NCI-H1417 treated with DMSO at 0.1 percent for 48 hours (cell line): ENCODE data around the gene IFRD2.

Source experiments
- DNase-seq: peaks from one replicate; lab custom pipeline; 2025; lab: John Stamatoyannopoulos, UW

The IFRD2 gene

GRCh38 chr3:50292159-50293078, at the start of gene IFRD2:
Gene IFRD2 (minus strand): TSS chr3:50292429. CDS start chr3:50292274, 155 bp downstream.
- DNase-seq, result peak; percentile 51

GRCh38 chr3:50341537-50341936, 49.3 kb upstream of the IFRD2 start:
- no peak for DNase-seq

GRCh38 chr3:50340448-50341329, 48.5 kb upstream of the IFRD2 start, which contains the start of gene RASSF1:
Gene RASSF1 (minus strand): TSS chr3:50340836. CDS start chr3:50340805, 31 bp downstream.
- DNase-seq, result no peak

DNA sequence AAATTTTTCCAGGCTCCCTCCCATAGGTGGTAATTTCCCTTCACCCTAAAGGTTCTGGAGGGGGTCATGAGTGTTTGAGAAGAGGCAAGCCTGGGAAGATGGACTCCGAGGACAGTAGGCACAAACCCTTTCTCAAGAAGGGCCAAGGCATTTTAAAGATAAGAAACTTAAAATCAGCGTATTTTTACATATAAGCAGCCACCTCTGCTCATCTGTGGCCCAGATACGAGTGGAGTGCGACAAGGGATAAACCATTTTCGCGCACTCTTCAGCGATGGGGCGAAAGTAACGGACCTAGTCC, 47.9 kb upstream of the IFRD2 start:
- DNase-seq, result no peak

DNA sequence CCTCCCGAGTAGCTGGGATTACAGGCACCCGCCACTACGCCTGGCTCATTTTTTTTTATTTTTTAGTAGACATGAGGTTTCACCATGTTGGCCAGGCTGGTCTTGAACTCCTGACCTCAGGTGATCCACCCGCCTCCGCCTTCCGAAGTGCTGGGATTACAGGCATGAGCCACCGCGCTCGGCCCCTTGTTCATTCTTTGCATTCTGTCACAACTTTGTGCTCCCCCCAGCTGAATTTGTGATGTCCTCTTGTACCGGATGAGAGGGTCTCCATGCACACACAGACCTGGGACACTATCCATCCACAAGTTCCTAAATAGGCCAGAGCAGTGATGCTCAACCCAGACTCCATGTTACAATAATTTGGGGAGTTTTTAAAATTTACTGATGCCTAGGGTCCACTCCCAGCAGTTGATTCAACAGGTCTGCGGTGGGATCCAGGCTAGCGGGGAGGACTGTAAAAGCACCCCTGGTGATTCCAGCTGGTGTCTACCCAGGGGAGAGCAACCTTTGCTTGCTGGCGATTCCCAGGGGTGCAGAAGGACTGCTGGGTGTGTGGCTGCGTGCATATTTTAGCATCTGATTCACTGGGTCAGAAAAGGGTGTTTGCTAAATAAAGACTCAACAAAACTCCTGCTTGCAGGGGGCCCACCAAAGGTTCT, 47.4 kb upstream of the IFRD2 start:
- no peak for DNase-seq

GRCh38 chr3:50338965-50339364, 46.7 kb upstream of the IFRD2 start:
- DNase-seq, result no peak

DNA sequence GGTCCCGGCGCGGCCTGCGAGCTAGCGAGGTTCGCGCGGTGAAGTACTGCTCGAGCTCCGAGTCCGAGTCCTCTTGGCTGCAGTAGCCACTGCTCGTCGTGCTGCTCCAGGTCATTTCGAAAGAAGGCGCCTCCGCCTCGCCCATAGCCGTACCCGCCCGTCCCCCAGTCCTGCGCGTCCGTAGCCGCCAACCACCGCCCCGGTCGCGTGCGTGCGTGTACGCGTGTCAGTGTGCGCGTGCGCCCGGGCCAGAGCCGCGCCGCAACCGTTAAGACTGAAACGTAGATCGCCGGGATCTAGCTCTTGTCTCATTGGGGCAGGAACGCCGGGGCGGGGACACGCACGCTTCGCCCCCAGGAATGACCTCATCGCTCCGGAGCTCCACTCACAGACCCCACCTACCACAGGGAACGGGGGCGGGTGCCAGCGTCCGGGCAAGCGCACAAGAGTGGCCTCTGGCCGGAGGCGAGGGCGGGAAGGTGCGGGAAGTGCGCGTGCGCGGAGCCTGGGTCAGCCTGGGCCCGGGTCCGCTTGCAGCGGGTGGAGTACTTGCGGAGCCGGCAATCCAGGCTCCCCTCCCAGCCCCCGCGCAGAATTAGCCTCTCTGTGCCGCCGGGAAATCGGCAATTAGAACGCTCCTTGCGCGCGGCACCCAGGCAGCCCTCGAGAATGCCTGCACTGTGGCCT, 45.1 kb upstream of the IFRD2 start:
- peak; percentile 81 for DNase-seq

DNA sequence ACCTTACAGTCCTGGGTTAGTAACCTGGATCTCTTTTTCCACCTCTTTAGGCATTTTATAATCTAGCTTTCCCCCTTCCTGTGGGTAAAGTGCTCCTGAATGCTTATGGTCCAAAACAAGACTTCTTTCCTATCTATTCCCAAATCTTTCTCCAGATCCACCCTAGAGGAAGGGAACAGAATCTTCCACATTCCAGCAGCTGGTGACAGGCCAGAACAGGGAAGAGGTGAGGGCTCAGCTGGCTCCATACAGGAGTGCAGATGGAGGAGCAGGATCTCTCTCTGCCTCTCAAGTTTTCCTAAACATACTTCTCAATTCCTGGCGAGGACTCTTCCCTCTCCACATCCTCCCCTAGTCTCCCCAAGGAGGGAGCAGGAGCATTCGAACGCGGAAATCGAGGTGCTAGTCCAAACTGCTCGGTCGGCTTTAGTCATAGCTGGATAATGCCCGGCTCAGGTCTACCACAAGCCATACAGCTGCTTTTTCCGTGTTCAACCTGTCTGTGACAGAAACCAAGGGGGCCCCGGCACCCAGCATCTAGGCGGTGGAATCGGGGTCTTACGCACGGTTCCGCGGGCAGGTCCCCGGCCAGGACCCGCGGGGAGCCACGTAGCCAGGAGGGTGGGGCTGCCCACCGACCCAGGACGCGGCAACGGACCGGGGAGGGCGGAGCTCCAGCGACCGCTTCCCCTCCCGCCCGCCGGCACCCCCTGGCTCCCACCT, 44.4 kb upstream of the IFRD2 start:
- DNase-seq, result no peak

DNA sequence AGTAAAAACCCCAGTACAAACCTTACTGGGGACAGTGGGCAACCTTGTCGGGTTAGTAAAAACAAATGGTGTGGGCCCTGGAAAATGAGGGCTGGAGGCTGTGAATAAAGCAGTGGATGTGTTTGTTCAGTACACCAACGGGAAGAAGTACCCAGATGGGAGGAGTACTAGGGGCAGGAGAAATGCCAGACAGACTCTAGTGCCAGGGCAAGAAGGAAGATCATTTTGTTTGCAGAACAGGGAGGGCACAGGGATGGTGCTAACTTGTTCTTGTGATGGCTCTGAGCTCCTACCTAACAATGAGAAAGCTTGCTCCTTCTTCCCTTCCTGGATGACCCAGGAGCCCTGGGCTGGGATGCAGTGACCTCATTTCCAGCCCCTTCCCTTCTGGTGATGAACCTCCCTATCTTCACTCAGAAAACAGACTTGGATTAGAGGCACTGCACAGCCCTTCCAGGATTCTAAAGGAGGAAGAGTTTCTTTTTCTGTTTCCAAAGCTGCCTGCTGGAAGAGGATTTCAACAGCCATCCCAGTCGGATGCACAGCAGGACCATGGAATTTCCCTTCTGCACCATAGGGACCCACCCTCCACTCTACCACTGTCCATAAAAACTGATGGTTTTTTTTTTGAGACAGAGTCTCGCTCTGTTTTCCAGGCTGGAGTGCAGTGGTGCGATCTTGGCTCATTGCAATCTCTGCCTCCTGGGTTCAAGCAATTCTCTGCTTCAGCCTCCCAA, 42.3 kb upstream of the IFRD2 start:
- no peak for DNase-seq

DNA sequence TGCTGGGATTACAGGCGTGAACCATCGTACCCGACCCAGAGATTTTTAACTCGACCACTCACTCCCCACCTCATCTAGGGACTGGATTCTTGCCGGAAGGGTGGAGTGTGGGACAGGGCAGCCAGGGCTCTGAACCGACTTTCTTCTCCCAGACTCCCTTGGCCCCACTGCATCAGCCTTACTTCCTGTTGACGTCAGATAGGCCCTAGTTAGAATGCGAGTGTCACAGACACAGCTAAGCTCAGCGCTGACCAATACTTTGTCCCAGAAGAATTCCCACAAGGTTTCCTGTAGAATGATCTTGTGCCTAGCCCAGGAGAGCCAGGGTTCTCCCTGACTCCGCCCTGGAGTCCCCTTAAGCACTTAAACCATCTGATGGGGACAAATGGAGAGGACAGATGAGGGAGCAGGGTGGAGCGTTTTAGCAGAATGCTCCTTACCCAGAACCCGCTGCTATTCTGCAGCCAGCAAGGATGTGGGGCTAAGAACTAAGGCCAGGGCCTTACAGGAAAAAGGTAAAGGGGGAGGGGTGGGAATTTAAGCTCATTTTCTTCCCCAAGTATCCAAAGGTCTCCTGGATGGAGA, 41.6 kb upstream of the IFRD2 start:
- no peak for DNase-seq

DNA sequence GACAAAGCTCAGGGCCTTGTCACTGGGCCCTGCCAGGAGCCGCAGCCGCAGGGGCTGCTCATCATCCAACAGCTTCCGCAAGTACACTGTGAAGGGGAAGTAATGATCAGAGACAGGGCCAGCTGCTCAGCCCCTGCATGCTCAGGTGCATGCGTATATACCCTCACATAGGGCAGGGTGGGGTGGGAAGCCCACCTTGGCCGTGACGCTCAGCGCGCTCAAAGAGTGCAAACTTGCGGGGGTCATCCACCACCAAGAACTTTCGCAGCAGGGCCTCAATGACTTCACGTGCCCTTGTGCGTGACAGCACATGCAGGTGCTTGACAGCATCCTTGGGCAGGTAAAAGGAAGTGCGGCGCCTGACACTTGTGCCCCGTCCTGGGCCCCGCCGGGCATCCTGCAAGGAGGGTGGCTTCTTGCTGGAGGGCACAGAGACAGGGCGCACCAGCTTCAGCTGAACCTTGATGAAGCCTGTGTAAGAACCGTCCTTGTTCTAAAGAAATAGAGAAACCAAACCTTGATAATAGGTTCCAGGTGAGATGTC, 39.2 kb upstream of the IFRD2 start:
- DNase-seq, result no peak

DNA sequence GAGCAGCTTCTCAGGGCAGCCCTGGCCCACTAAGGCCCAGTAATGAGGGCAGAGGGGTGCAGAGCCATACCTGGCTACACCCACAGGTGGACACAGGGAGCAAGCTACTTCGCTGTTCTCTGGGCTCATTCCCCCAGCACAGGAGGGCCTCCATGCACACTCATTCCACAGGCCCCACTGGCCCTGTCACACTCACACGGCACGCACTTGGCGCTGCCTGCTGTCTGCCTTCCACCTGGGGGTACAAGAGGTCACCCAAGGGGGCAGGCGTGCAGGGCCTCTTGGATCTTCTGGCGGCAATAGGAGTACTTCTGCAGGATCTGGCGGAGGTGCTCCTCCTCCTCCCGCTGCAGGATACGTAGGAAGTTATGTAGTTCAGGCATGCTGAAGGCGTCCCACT, 38.1 kb upstream of the IFRD2 start:
- DNase-seq, result no peak

DNA sequence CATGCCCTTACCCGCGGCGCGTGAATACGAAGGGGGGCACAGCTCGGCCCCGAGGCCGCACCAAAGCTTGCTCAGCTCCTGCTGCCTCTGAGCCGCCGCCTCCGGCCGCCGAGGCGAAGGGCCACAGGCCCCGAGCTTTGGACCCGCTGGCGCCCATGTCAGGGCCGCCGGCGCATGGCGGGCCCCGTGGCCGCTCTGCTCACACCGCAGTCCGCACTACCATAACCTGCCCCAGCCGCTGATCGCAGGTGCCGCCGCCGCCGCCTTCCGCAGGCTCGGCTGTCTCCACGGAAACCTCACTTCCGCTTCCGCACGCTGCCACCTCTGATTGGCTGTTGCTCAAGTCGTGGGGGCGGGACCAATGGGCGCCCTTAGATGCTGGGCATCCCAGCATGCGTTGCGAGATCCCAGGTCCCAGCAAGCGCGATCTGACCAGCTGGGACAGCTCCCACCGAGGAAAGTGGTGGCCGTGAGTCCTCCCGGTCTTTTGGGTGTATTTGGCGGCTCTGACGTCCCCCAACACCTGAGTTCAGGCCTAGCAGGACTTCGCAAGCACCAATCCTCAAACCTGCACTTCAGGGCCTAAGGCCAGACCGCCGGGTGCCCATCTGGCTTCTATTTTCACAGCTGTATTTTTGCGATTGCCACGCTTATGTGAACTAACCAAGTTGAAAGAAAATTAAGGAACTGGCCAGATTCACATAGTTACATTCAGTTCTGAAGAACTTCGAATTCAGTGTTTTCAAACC, 35.9 kb upstream of the IFRD2 start, which contains the start of gene TUSC2:
TUSC2 (minus strand) TSS at position 281 of the 749 bp plus-strand sequence; CDS start at position 157, 124 bp downstream.
- peak; percentile 54 for DNase-seq

- no peak for DNase-seq
Observed at GRCh38 chr3:50327129-50327528, 34.9 kb upstream of the IFRD2 start.

DNA sequence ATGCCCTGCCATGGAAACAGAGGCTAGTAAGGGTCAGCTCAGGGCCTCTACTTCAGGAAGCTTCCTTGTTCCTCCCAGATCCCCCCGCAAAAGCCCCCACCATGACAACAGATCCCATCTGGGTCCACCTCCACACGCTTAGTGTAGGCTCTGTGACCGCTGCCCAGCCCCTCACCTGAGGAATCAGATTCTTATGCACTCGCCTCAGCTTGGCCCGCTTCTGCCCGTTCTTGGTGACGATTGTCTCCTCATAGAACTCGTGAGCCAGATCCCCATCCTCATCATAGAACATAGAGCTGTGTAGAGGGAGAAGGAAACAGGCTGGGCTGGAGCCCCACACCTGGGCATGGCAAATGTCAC, 33.9 kb upstream of the IFRD2 start:
- DNase-seq, result no peak

- DNase-seq, result no peak
Observed at GRCh38 chr3:50325497-50326181, 33.4 kb upstream of the IFRD2 start.

GRCh38 chr3:50325113-50325480, 32.9 kb upstream of the IFRD2 start:
- DNase-seq, result no peak

DNA sequence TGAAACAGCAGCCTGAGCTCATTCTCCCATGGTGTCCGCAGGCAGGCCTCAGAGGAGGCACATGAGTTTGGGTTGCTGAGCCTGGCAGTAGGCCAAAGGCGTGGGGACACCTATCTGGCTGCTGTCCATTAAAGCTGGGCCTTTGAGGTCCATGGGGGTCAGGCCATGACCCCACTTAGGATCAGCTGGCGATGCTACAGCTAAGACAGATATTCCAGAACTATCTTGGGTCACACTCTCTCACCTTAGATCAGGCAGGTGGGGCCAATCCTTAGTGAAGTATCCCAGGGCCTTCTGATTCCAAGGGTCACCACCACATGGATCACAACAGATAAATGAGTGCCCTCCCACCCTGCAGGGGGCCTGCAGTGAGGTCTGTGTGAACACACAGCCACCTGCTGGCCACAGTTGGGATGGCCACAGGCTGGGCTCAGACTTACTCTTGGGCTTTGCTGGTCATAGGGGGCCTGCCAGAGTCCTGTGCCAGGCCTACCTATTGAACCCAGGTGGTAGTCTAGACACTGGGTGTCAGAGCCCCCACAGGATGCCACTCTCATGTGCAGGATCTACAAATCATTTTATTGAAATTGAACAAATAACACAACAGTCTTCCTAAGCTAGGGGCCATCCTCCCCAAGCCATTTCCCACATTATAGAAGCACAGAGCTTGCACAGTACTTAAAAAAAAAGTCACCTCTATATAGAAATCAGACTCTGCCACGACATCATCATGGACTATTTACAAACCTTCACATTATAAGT, 32.3 kb upstream of the IFRD2 start:
- DNase-seq, result no peak
